Measurements from ENCODE around the gene SYNGR4.

- TF ChIP-seq POLR2A (IDR thresholded peaks at IDR 0.05; ENCODE audit: low read length) (no peak), GATA1 (IDR thresholded peaks at IDR 0.05; ENCODE audit: low read depth, low read length) (no peak)
Measured at GRCh38 chr19:48405850-48406249, 41.7 kb downstream of the SYNGR4 start.

Measured in erythroblast (primary cell).